CD14-positive monocyte (primary cell): ENCODE measurements around the gene SDK1. TPM values are rescaled to one million over a fixed set of nuclear protein-coding genes. Genes with fewer than 3 reads are reported as not detected.

Experiments
- DNase-seq, 3 donors: peaks; one replicate each; pipeline ENCODE4 v3.0.0-alpha.2; 2011 to 2022
- H2AFZ ChIP-seq: 2 replicates; pipeline ENCODE4 v1.6.0; 2012; ENCODE audit warnings: mild to moderate bottlenecking, low read depth, low read length, inconsistent platforms; ENCODE audit not compliant: insufficient read depth, poor library complexity, severe bottlenecking
- H3K27ac ChIP-seq, 2 donors: 1 replicate in 1 of 2; 2 replicates in 1 of 2; pipeline ENCODE4 v1.5.1; 2012 to 2013; ENCODE audit warnings: low read length in 2 of 2, control low read depth in 1 of 2, inconsistent platforms in 1 of 2, low read depth in 1 of 2, mild to moderate bottlenecking in 1 of 2
- H3K27me3 ChIP-seq, 2 donors: one replicate each; pipeline versions ENCODE4 v1.6.0 to v1.6.1; 2011 to 2013; ENCODE audit warnings: low read length in 2 of 2; ENCODE audit not compliant: control insufficient read depth in 2 of 2, insufficient read depth in 2 of 2
- H3K36me3 ChIP-seq, 2 donors: replicated peaks in 1 of 2; 1 replicate in 1 of 2; 2 replicates in 1 of 2; pipeline versions ENCODE4 v1.5.1 to v1.6.1; 2012 to 2013; ENCODE audit warnings: low read length in 2 of 2, control low read depth in 1 of 2, inconsistent platforms in 1 of 2, mild to moderate bottlenecking in 1 of 2; ENCODE audit not compliant: insufficient read depth in 2 of 2, control insufficient read depth in 1 of 2
- H3K4me1 ChIP-seq, 2 donors: 1 replicate in 1 of 2; 2 replicates in 1 of 2; pipeline versions ENCODE4 v1.5.1 to v1.6.1; 2012 to 2013; ENCODE audit warnings: low read length in 2 of 2, control low read depth in 1 of 2, inconsistent platforms in 1 of 2, mild to moderate bottlenecking in 1 of 2, moderate library complexity in 1 of 2; ENCODE audit not compliant: insufficient read depth in 2 of 2, control insufficient read depth in 1 of 2
- H3K4me2 ChIP-seq: replicated peaks from 2 replicates; pipeline ENCODE3; 2012; ENCODE audit warnings: low read length, moderate library complexity, mild to moderate bottlenecking; ENCODE audit not compliant: poor library complexity, severe bottlenecking; ENCODE audit errors: extremely low read depth
- H3K4me3 ChIP-seq, 3 experiments: fragments of 200-600 bp in 1 of 3; sonication (generic) in 1 of 3; replicated peaks in 1 of 3; 1 replicate in 2 of 3; 2 replicates in 1 of 3; pipeline ENCODE4 v1.5.1; 2011 to 2013; ENCODE audit warnings: low read length in 3 of 3, mild to moderate bottlenecking in 3 of 3, control low read depth in 2 of 3, low read depth in 2 of 3, inconsistent platforms in 1 of 3, moderate library complexity in 1 of 3
- H3K79me2 ChIP-seq: 2 replicates; pipeline ENCODE4 v1.6.0; 2012; ENCODE audit warnings: mild to moderate bottlenecking, control low read depth, inconsistent platforms, low read length, moderate library complexity; ENCODE audit not compliant: insufficient read depth
- H3K9ac ChIP-seq: 2 replicates; pipeline ENCODE4 v1.6.0; 2017; ENCODE audit warnings: low read length, mild to moderate bottlenecking; ENCODE audit not compliant: insufficient read depth, poor library complexity, severe bottlenecking
- H3K9me3 ChIP-seq, 2 donors: replicated peaks in 1 of 2; 1 replicate in 1 of 2; 2 replicates in 1 of 2; pipeline versions ENCODE4 v1.5.1 to v1.6.1; 2012 to 2013; ENCODE audit warnings: low read length in 2 of 2, control low read depth in 1 of 2; ENCODE audit not compliant: control insufficient read depth in 1 of 2, insufficient read depth in 1 of 2
- H4K20me1 ChIP-seq: 2 replicates; pipeline ENCODE4 v1.6.0; 2012; ENCODE audit warnings: mild to moderate bottlenecking, low read length, control low read depth, moderate library complexity; ENCODE audit not compliant: insufficient read depth
- H3K27ac Mint-ChIP-seq, 7 donors: one replicate each; pipeline ENCODE4 v1.8.0; 2020; ENCODE audit warnings: mild to moderate bottlenecking in 7 of 7, mixed read lengths in 7 of 7, moderate library complexity in 6 of 7, inconsistent platforms in 2 of 7
- H3K27me3 Mint-ChIP-seq, 3 donors: one replicate each; pipeline ENCODE4 v1.8.0; 2021 to 2022; ENCODE audit warnings: low read depth in 3 of 3, mild to moderate bottlenecking in 3 of 3, mixed read lengths in 3 of 3, moderate library complexity in 3 of 3, inconsistent platforms in 1 of 3
- H3K36me3 Mint-ChIP-seq, 2 donors: one replicate each; pipeline ENCODE4 v1.8.0; 2020; ENCODE audit warnings: mixed read lengths in 2 of 2, inconsistent platforms in 1 of 2, mild to moderate bottlenecking in 1 of 2
- H3K4me1 Mint-ChIP-seq: one replicate; pipeline ENCODE4 v1.8.0; 2020; ENCODE audit warnings: mild to moderate bottlenecking, mixed read lengths
- H3K4me3 Mint-ChIP-seq, 2 donors: one replicate each; pipeline ENCODE4 v1.8.0; 2020; ENCODE audit warnings: mild to moderate bottlenecking in 2 of 2, mixed read lengths in 2 of 2, moderate library complexity in 1 of 2
- H3K9me3 Mint-ChIP-seq, 7 donors: one replicate each; pipeline ENCODE4 v1.8.0; 2020 to 2022; ENCODE audit warnings: mixed read lengths in 7 of 7, mild to moderate bottlenecking in 6 of 7, moderate library complexity in 6 of 7, inconsistent platforms in 2 of 7
- WGBS: methylation state at CpG from one replicate; pipeline ENCODE4 v1.1.5; 2013; ENCODE audit warnings: missing lambda C conversion rate; ENCODE audit not compliant: insufficient coverage; 5-methylcytosine and 5-hydroxymethylcytosine counted together
- intact Hi-C, 2 donors: fragments of 100-400 bp; cut with micrococcal nuclease; formaldehyde crosslinking; loops; one replicate each; pipeline versions ENCODE4 v1.15.0 to v1.15.1; 2023
- polyA plus RNA-seq, 3 donors: library from polyadenylated mRNA; depleted of rRNA in 1 of 3; unstranded in 2 of 3; stranded (reverse) in 1 of 3; fragments of 300-500 nt in 2 of 3; fragments of >200 nt in 1 of 3; fragmentation: Illumina TruSeq in 2 of 3; gene quantifications; 1 replicate in 2 of 3; 2 replicates in 1 of 3; pipeline ENCODE4 v1.2.3, GENCODE V29; 2012 to 2021
- TF ChIP-seq, protein P1 (sequence below): fragments of 200-600 bp; IDR thresholded peaks from one replicate; pipeline ENCODE4 v1.8.0; 2022; ENCODE audit warnings: antibody characterized with exemption, mild to moderate bottlenecking

Gene SDK1
- polyA plus RNA-seq, 3 donors = 0.01 TPM; not detected in 2

DNA sequence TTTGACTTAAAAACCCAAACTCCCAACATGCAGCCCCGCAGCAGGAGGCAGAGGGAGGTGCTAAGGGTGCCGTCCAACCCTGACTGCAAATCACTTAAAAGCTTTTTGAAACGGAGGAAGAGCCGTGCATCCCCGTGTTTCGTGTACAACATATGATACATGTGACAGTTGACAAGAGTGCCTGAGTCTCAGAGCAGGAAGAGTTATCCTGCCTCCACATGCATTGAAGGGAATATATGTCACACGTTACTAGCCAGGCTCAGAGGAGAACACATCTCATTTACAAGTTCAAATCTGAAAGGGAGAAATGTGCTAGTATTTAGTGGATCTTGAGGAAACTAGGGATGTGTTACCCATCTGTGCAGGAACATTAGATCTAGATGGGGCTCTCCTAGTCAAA, 69.9 kb downstream of the SDK1 start:
- intact Hi-C loops = no loop called here
- WGBS = 98% methylated on average over 5 of the region's 7 CpGs
- no peak for DNase-seq
- TF ChIP-seq, protein P1, sequence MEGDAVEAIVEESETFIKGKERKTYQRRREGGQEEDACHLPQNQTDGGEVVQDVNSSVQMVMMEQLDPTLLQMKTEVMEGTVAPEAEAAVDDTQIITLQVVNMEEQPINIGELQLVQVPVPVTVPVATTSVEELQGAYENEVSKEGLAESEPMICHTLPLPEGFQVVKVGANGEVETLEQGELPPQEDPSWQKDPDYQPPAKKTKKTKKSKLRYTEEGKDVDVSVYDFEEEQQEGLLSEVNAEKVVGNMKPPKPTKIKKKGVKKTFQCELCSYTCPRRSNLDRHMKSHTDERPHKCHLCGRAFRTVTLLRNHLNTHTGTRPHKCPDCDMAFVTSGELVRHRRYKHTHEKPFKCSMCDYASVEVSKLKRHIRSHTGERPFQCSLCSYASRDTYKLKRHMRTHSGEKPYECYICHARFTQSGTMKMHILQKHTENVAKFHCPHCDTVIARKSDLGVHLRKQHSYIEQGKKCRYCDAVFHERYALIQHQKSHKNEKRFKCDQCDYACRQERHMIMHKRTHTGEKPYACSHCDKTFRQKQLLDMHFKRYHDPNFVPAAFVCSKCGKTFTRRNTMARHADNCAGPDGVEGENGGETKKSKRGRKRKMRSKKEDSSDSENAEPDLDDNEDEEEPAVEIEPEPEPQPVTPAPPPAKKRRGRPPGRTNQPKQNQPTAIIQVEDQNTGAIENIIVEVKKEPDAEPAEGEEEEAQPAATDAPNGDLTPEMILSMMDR = no peak
- H4K20me1 ChIP-seq = no peaks in the 10 kb centered on the region
- H3K27ac ChIP-seq = no peak overlapping the region
- H3K4me3 ChIP-seq = no peak overlapping the region
- no peak overlapping the region for H3K4me2 ChIP-seq
- no peak overlapping the region for H2AFZ ChIP-seq
- peaks cover 0 to 3% (median 0%) of the 10 kb centered on the region in 7 donors for H3K9me3 Mint-ChIP-seq
- no peaks in the 10 kb centered on the region for H3K4me1 ChIP-seq
- no peaks in the 10 kb centered on the region for H3K9me3 ChIP-seq
- no peaks in the 10 kb centered on the region for H3K36me3 Mint-ChIP-seq
- H3K4me1 Mint-ChIP-seq = peaks cover 8% of the 10 kb centered on the region
- H3K9ac ChIP-seq = no peak overlapping the region
- no peak overlapping the region for H3K4me3 Mint-ChIP-seq
- H3K79me2 ChIP-seq = no peaks in the 10 kb centered on the region
- H3K36me3 ChIP-seq = no peaks in the 10 kb centered on the region
- H3K27me3 Mint-ChIP-seq = peaks cover 0 to 7% (median 7%) of the 10 kb centered on the region in 3 donors
- no peaks in the 10 kb centered on the region for H3K27me3 ChIP-seq
- no peak overlapping the region for H3K27ac Mint-ChIP-seq

DNA sequence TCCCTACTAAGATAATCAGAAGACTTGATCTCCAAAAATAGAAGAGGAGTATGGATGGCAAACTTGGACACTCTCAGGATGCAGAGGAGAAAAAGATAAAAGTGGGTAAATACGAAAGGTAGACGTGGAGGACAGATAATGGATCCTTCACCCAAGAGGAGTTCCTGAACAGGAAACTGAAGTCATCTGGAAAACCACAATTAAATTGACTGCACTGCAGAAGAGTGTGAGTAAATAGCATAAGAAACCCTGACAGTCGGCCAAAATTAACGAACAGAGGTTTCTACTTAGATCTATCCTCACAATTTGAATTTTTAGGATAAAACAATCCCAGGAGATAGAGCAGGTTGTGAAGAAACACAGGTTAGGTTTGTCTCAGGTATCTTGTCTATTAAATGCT, 70.5 kb downstream of the SDK1 start:
- no CpG with 5 or more reads among the region's 4 CpGs for WGBS
- Histone ChIP-seq H3K9me3 (no peaks in the 10 kb centered on the region), H3K9ac (no peak overlapping the region), H4K20me1 (no peaks in the 10 kb centered on the region), H3K4me3 (no peak overlapping the region), H3K36me3 (no peaks in the 10 kb centered on the region), H3K4me2 (no peak overlapping the region), H3K27ac (no peak overlapping the region), H3K4me1 (no peaks in the 10 kb centered on the region), H3K27me3 (no peaks in the 10 kb centered on the region), H2AFZ (no peak overlapping the region), H3K79me2 (no peaks in the 10 kb centered on the region)
- Mint-ChIP-seq H3K36me3 (no peaks in the 10 kb centered on the region), H3K9me3 (peaks cover 0 to 3% (median 0%) of the 10 kb centered on the region in 7 donors), H3K4me3 (no peak overlapping the region), H3K4me1 (peaks cover 8% of the 10 kb centered on the region), H3K27me3 (peaks cover 0 to 8% (median 7%) of the 10 kb centered on the region in 3 donors), H3K27ac (no peak overlapping the region)
- intact Hi-C loops = no loop called here
- no peak for DNase-seq
- TF ChIP-seq, protein P1 = no peak
